ENCODE results near the gene PSTPIP1. TPM values are rescaled to one million over a fixed set of nuclear protein-coding genes. Genes with fewer than 3 reads are reported as not detected.

Gene PSTPIP1
- total and polyA plus RNA-seq, 2 of the 8 experiments (the other 6 are each of a cell fraction or from before 2014, with no cell fraction given), result 1.6 to 1.8 TPM

- no peak for TF ChIP-seq CHD7 (IDR thresholded peaks at IDR 0.05; ENCODE audit: insufficient replicate concordance, low read length)
- no peak for TF ChIP-seq ZNF274 (IDR thresholded peaks at IDR 0.05; ENCODE audit: borderline replicate concordance, extremely low read depth, low read length)
- TF ChIP-seq RAD21 (IDR thresholded peaks at IDR 0.05 in 1 of 2, conservative IDR thresholded peaks at IDR 0.05 in 1 of 2; ENCODE audit: low read depth in 2 of 2, low read length in 2 of 2), result no peak
- TF ChIP-seq TAF7 (optimal IDR thresholded peaks at IDR 0.05; ENCODE audit: borderline replicate concordance, low read depth, low read length), result no peak
- no peak for TF ChIP-seq KDM1A (IDR thresholded peaks at IDR 0.05; ENCODE audit: borderline replicate concordance, low read length)
- no peak for TF ChIP-seq RNF2 (IDR thresholded peaks at IDR 0.05; ENCODE audit: borderline replicate concordance, low read depth, low read length, missing control alignments, poor library complexity, severe bottlenecking)
- no peak for TF ChIP-seq TBP (IDR thresholded peaks at IDR 0.05; ENCODE audit: low read depth, low read length)
These were observed 41.0 kb upstream of the PSTPIP1 start (continued) for GRCh38 chr15:76953913-76954312.
